Stimulated activated CD4-positive, alpha-beta T cell treated with anti-CD3 and anti-CD28 coated beads, Interleukin-12 subunit alpha, Interleukin-12 subunit beta, amount 100 ng/mL, for 4 hours (primary cell): ENCODE results near the gene COBLL1.
"Not testable (repeated sequence)": the region's sequence is repeated elsewhere in the genome, so short reads cannot be mapped to it uniquely, and the experiment has no call there.

Experiments
- DNase-seq: peaks from one replicate; pipeline ENCODE4 v3.0.0-alpha.2; 2020

COBLL1 gene

DNA sequence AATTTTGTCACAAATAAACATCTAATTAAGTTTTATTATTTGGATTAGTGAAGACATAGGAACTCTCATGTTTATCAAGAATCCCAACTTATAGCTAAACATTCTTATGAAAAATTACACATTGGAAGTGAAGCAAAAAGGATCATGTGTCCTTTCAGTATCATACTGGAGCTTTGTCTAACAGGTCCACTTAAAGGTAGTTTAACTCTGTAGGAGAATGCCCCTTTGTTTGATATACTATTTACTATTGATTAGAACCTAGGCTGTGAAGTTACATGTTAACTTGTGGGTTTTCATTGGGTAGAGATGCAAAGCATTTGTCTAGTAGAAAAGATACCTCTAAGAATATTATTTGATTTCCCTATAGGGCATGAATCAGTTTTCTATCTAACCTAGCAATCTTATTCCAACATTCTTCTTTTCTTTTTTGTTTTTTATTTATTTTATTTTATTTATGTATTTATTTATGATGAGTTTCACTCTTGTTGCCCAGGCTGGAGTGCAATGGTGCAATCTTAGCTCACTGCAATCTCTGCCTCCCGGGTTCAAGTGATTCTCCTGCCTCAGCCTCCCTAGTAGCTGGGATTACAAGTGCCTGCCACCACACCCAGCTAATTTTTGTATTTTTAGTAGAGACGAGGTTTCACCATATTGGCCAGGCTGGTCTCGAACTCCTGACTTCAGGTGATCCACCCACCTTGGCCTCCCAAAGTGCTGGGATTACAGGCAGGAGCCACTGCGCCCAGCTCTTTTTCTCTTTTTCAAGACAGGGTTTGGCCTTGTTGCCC is 18.5 kb upstream of the COBLL1 start:
- not testable (repeated sequence) for DNase-seq

DNA sequence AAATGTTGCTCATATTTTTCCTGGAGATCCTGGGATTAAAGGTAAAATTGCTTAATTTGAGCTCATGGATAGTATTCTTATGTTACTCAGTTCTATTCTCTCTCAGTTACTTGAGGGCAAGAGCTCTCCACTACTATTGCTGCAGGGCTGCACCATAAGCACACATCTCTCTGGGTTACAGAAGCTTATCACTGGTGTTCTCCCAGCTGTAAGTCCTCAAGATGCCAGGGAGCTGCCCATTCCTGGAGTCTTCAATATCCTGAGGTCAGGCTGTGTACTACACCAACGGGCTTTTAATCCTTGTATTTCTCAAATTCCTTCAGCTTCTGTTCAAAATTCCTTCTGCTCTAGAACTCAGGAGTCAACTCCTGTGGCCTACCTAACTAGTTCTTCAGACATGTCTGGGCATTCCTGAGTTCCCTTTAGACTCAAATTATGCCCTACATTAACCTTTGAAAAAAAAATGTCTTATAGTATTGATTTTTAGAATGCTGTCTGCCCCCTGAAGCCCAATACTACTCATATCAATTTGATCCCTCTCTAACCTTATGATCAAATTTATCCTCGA is 17.7 kb upstream of the COBLL1 start:
- no peak for DNase-seq

DNA sequence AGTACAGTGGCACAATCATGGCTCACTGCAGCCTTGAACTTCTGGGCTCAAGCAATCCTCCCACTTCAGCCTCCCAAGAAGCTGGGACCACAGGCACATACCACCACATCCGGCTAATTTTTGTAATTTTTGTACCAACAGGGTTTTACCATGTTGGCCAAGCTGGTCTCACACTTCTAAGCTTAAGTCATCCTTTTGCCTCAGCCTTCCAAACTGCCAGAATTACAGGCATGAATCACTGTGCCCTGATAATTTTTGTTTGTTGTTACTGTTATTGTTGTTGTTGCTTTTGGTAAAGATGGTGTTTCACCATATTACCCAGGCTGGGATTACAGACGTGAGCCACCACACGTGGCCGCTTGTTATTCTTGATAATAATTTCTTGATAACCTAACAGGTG is 10.5 kb upstream of the COBLL1 start:
- no peak for DNase-seq

DNA sequence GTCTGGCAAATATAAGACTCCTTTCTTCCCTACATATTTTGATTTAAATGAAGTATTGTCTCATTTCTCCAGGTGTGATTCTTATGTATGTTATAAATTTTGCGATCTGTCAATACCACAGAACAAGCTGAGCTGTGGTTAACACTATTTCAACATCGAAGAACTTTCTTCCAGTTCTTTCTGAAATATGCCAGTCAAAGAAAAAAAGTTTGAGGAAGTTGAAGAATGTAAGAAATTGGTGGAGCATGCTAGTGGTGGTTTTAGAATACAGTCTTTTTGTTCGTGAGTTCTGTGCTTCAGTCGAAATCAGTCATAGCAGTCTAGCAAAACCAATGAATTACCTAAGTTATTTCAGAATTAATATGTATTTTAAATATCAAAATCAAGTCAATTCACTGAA is 8.6 kb upstream of the COBLL1 start:
- DNase-seq, result no peak

DNA sequence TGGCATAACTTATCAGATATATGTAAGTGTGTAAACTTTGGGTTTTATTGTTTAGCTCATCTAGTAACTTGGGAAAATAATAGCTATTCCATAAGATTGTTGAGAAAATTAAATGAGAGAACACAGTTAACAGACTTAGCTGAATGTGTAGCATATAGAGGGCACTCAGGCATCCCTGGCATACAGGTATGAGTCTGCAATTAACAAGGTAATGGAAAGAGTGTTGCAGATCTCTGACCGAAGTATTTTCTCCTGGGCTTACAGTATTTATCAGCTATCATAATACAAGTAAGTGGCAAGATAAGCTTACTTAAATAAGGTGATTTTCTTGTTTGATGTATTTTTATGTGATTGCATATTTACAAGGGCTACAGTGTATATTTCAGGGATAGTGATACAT is 7.9 kb upstream of the COBLL1 start:
- no peak for DNase-seq

DNA sequence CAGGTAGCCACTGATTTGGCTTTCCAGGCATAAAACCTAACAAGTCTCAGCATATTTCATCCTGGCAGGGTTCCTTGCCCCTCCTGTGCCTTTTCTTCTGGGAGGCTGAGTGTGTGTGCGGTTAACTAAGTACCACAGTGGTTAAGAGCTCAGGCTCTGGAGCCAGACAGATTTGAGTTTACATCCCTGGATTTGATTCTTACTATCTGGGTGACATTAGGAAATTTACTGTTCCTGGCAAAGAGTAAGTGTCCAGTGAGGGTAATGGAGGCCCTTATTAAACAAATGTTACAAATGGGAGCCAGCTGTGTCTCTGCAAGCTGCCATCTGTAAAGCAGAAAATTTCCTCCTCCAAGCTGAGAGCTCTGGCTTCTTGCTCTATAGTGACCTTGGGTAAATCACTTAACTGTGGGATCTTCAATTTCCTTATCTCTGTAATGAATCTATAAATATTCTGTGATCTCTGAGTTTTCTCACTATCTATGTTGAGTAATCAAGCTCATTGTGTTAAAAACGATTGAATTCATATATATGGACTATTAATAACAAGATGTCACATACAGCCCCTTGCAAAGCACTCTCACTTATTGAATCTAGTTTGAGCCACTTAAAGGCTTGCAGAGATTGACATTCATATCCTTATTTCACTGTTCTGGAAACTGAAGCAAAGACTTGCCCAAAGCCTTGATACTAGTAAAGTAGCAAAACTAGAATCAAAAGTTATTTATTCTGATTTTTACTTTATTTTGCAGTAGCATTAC is 6.5 kb upstream of the COBLL1 start:
- DNase-seq, result no peak

DNA sequence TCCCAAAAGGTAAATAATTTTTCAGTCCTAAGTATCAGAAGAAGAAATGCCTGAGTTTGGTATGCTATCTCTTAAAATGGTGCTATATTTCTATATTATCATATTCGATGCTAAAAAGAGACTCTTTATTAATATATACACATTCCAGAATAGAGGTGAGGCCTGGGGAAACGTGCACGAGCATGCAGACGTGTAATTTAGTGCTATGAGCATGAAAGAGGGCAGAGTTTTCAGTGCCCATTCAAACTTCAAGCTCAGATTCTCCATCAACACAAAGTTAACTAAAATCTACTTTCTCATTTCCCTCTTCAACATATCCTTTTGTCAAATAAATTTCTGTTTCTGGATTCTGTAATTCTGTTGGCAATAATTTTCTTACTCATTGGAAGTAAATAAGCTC is 5.7 kb upstream of the COBLL1 start:
- no peak for DNase-seq

DNA sequence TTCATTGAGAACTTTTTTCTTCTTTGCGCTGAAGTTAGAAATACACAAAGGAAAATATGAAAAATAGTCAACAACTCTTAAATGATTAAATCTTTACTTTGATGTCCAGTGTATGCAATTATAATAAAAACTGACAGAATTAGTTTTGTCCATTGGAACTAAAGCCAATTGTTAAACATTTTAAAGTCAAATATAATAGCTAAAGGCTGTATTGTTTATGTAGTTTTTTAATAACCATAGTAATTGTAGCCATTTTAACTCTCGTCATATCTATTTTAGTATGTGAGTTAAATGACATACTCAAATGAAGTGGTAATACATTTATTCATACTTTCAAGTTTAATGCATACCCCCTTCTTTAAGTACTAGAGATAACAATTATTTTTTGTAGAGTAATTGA is 4.7 kb upstream of the COBLL1 start:
- DNase-seq, result no peak

DNA sequence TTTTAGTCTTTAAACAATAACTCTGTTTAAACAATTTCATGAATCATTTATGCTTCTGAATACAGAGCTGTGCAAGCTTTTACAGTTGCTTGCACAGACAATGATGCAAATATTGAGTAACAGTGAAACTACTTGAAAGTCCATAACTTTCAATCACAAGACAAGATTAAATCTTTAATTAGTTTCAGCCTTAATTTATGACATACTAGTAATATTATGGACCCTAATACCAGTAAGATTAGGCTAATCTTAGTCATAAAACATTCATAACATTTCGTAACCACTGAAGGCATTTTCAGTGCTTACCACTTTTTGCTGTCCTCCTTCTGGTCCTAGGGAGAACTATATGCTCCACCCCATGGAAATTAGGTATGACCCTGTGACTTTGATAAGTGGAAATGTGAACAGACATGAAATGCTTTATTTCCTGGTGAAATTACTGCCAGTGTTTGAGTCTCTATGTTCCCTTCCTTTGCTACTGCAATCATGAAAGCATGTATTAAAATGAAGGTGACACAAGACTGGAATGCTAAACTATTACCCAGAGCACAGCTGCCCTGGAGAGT is 1.8 kb upstream of the COBLL1 start:
- DNase-seq, result no peak

DNA sequence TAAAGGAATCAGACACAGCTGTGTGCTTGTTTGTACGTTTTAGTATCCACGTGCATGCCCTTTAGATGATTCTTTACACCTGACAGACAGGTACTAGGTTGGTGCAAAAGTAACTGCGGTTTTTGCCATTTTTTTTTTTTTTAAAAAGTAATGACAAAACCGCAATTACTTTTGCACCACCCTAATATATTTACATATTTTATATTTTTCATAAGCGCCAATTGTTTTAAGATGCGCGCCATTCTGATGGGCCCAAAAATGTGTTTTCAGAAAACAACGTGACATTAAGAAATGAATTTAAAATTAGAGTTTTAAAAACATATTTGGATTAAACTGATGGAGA is 972 bp upstream of the COBLL1 start:
- DNase-seq, result no peak

DNA sequence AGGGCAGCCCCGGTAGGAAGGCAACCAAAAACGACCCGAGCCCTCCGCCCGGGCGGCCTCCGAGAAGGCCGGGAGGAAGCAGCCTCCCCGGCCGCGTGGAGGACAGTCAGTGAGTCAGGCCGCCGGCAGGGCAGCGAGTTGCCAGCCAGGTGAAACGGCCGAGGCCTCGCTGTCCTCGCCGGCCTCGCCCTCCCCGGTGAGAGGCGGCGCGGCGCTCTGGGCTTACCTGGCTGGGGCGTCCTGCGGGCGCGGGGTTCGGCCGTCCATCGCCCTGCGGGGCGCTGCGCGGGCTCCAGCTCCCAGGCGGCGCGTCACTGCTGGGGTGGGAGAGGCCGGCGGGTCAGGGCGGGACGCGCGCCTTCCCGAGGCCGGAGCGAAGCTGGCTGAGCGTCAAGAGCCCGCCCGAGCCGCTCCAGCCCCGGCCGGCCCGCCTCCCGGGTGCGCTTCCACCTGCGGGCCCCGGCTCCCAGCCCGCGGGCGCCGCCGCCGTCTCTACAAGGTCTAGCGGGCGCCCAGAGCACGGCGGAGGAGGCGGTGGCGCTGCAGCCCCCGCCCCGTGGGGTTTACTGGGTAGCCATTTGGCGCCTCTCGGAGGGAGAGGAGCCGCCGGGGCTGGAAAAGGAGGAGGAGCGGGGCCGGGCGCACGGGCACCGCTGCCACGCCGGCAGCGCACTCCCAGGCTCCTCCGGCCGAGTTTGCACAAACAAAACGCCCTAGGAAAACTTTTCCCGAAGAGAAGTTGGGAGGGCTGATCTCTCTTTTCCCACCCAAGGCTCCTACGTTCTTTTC is 499 bp downstream of the COBLL1 start:
- peak; percentile 20 for DNase-seq

DNA sequence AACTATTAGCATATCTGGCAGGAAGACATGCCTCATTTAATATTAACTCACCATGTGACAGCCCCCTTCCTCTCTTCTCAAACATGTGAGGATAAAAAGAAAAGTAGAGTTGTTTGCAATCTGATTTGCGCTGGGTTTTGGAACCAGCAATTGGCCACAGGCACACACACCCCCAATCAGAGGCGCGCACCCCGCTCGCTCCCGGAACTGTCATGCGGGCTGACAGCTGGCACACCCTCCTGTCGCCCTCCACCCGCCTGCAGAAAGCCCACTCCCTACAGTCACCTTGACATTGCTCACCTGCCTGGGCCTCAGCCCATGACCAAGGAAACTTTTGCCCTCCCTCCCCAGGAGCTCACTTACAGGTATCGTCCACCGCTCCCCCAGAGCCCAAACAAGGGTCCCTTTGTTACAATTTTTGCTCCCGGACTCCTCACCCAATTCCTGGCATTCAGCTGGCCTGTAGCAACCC is 1.1 kb downstream of the COBLL1 start:
- no peak for DNase-seq

DNA sequence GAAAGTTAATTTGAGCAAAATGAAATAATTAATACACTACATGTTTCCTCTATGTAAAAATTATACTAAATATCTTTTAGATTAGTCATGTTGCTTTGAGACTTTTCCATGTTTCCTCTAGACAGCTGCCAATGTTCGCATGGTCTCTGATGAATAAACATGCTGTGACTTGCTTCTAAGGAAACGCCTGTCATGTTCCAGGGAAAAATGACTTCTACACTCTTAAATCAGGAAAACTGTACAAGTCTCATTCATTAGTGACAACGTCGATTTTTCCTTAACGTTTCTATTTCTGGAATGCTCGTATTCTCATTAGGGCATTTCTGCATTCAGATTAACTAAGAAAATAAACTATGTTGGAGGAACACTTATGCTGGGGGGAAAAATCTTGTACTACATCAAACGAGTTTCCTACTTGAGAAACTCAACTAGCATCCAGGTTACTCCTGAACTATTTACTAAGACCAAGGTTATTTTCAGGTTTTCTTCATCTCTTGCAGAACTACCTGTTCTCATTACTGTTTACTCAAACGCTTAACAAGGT is 1.6 kb downstream of the COBLL1 start:
- DNase-seq, result no peak

DNA sequence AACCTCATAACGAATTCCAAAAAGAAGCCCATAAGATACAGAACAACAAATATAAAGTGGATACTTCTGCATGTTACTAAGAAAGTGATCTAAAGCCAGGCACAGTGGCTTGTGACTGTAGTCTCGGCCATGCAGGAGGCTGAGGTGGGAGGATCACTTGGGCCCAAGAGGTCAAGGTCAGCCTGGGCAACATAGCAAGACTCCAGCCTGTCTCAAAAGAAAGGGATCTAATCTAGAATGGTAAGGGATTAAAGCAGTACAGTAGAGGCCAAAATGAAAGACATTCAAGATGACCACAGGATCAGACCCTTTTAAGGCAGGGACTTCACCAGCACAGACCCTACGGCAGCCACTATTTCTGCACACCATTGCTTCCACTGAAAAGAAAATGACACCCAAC is 3.8 kb downstream of the COBLL1 start:
- DNase-seq, result no peak

DNA sequence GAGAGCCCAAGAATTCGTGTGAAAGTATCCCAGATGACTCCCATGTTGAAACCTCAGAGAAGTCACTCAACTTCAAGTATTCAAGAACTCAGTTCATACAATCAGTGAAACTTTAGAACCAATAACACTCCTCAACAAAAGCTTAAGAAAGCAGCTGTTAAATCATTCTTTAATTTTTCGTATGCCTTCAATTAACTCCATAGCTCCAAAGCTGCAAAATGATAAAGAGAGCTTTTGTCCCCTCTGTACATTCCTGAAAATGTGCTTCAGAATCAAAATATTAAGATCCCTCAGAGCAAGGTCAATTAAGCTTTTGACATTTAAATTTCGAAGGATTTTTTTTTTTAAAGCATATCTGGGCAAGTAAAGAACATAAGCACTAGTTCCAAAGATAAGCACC is 4.7 kb downstream of the COBLL1 start:
- DNase-seq, result no peak

DNA sequence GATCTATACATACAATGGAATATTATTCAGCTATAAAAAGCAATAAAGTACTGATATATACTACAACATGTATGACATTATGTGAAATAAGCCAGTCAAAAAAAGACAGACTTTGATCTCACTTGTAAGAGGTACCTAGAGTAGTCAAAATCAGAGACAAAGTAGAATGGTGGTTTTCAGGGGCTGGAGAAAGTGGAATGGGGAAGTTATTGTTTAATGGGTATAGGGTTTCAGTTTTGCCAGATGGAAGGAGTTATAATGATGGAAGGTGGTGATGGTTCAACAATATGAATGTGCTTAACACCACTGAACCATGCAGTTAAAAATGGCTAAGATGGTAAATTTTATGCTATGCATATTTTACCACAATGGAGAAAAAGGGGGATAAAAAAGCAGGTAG is 6.3 kb downstream of the COBLL1 start:
- no peak for DNase-seq

DNA sequence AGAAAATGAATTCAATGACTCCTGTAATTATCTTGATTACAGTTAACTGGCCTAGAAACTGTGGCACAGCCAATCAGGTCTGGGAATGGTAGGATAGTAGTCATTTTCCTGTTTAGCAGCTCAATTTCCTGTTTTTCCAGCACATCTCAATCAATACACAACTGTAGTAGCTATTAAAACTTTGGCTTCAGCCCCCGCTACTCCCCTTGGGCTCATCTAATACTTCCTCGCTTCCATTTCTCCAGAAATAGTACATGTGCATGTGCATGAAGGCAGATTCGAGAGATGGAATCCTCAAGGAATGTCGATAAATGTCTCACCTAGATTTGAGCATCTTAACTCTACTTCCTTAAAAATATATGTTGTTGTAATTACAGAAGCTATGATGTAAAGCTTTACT is 9.7 kb downstream of the COBLL1 start:
- DNase-seq, result no peak

DNA sequence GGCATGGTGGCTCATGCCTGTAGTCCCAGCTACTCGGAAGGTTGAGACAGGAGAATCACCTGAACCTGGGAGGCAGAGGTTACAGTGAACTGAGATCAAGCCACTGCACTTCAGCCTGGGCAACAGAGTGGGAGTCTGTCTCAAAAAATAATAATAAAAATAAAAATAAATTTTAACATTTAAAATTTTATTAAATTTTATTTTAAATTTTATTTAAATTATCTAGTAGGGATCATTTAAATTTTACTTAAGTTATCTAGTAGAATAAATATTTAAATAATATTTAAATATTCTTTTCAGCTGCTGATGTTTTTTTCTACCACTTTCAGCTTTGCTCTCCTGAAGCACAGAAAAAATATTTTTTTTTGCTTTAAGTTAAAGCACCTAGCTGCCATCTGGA is 10.4 kb downstream of the COBLL1 start:
- no peak for DNase-seq

DNA sequence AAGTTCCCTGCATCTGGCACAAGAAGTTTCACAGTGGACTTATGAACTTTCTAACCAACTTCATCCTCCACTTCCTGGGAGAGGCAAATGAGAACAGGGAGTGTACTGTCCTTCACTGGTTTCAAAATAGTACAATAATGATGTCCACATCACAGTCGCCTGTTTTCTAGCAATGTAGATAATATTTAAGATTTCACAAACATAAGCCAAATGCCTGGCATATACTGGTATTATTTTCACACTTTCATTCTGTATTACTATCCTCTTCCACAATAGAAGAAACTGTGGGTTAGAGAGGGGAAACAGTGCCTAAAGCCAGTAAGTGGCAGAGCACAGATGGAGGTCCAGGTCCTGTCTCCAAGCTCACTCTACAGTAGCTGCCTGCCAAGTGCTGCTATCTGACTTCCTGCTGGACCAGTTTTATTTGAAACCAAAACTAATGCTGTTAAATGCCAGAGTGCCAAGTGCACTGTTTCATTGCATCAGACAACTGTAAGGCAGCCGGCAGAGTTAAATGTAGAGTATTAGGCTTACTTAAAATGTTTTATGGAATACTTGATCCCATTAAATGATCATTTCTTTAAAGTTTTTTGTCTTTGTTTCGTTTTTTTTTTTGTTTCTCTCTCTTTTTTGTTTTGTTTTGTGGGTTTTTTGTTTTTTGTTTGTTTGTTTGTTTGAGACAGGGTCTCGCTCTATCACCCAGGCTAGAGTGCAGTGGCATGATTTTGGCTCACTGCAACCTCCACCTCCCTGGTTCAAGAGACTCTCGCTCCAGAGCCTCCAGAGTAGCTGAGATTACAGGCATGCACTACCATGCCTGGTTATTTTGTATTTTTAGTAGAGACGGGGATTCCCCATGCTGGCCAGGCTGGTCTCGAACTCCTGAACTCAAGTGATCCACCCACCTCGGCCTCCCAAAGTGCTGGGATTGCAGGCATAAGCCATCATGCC is 15.1 kb downstream of the COBLL1 start:
- DNase-seq, result no peak

DNA sequence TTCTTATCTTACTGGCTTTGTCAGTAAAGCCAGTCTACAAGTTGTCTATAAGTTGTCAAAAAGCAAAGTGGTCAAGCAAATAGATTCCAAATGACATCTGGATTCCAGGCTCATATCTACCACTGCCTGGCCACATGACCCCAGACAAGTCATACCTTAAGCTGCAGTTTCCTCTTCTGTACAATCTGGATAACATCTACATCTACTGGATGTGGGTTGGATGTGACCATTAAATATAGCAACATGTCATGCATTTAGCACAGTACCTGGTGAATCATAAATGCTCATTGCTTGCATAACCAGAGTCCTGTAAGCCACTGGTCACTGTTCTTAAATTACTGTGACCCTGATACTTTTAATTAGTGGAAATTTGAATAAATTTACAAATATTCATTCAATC is 16.8 kb downstream of the COBLL1 start:
- DNase-seq, result no peak

DNA sequence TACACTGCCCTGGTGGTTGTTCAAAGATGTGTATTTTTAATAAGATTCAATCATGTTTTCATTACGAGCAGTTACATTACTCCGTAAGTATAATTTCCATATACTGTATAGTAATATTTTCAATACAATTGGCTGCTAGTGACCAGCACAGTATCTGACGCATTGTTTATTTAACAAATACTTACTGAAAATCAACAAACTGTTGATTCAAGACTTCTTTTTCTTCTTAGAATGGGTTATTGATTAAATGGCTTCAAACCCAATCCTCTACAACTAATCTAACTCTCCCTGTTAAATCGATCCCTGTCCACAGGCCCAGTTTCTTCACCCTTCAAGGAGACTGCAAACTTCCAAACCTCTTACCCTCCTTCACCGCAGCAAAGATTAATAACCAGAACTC is 18.5 kb downstream of the COBLL1 start:
- no peak for DNase-seq

DNA sequence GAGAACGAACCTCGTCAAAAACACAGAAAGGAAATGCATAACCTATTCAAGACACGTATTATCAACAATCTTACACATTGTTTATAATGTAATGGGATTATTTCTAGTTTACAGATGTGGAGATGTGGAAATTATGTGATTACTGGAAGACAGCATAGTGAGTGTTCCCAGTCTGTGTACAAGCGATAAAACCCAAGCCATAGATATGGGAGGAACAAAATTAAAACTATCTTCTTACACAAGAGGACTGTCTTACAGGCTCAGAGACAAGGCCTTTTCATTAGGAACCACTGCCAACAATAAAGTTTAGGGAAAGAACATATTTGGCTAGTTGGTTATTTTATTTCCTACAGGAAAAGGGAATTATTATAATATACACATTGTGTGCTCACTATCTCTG is 20.3 kb downstream of the COBLL1 start:
- DNase-seq, result no peak
